ENCODE results near the gene R3HDM2.

Gene R3HDM2

GRCh38 chr12:57229046-57229633 lies 201.7 kb downstream of the R3HDM2 start:
- no peak for DNase-seq (ENCODE audit: low read depth)

GRCh38 chr12:57227315-57228115 lies 203.3 kb downstream of the R3HDM2 start:
- DNase-seq (ENCODE audit: low read depth), result no peak

- DNase-seq (ENCODE audit: low read depth), result no peak
Measured at GRCh38 chr12:57226588-57227314, 204.1 kb downstream of the R3HDM2 start.

GRCh38 chr12:57225680-57226210 lies 205.1 kb downstream of the R3HDM2 start:
- no peak for DNase-seq (ENCODE audit: low read depth)

GRCh38 chr12:57224973-57225679 lies 205.7 kb downstream of the R3HDM2 start:
- no peak for DNase-seq (ENCODE audit: low read depth)

- DNase-seq (ENCODE audit: low read depth), result no peak
Measured at GRCh38 chr12:57224278-57224972, 206.4 kb downstream of the R3HDM2 start.

GRCh38 chr12:57223191-57224165 lies 207.4 kb downstream of the R3HDM2 start:
- no peak for DNase-seq (ENCODE audit: low read depth)

GRCh38 chr12:57222286-57223190 lies 208.3 kb downstream of the R3HDM2 start:
- no peak for DNase-seq (ENCODE audit: low read depth)

GRCh38 chr12:57221169-57221917 lies 209.5 kb downstream of the R3HDM2 start:
- no peak for DNase-seq (ENCODE audit: low read depth)

- no peak for DNase-seq (ENCODE audit: low read depth)
Measured at GRCh38 chr12:57220770-57221168, 210.1 kb downstream of the R3HDM2 start.

- DNase-seq (ENCODE audit: low read depth), result no peak
Measured at GRCh38 chr12:57219993-57220754, 210.7 kb downstream of the R3HDM2 start.

- no peak for DNase-seq (ENCODE audit: low read depth)
Measured at GRCh38 chr12:57219205-57219992, 211.4 kb downstream of the R3HDM2 start.

GRCh38 chr12:57218030-57218853 lies 212.6 kb downstream of the R3HDM2 start:
- no peak for DNase-seq (ENCODE audit: low read depth)

- no peak for DNase-seq (ENCODE audit: low read depth)
Measured at GRCh38 chr12:57216921-57217879, 213.6 kb downstream of the R3HDM2 start.

Measured in stimulated activated CD8-positive, alpha-beta memory T cell treated with anti-CD3 and anti-CD28 coated beads, Interleukin-12 subunit alpha, Interleukin-12 subunit beta, amount 100 ng/mL, for 1 hour (primary cell).